NCI-H2107 treated with DMSO at 0.1 percent for 48 hours (cell line): Measurements from ENCODE around the gene NOXO1.

Experiments used
- DNase-seq: peaks from one replicate; lab custom pipeline; 2025; ENCODE audit not compliant: unreplicated experiment; lab: John Stamatoyannopoulos, UW

The NOXO1 gene

GRCh38 chr16:1980030-1980769 is 1.1 kb downstream of the NOXO1 start:
- no peak for DNase-seq

- DNase-seq: no peak
Observed at GRCh38 chr16:1979271-1980029, 1.8 kb downstream of the NOXO1 start.

DNA sequence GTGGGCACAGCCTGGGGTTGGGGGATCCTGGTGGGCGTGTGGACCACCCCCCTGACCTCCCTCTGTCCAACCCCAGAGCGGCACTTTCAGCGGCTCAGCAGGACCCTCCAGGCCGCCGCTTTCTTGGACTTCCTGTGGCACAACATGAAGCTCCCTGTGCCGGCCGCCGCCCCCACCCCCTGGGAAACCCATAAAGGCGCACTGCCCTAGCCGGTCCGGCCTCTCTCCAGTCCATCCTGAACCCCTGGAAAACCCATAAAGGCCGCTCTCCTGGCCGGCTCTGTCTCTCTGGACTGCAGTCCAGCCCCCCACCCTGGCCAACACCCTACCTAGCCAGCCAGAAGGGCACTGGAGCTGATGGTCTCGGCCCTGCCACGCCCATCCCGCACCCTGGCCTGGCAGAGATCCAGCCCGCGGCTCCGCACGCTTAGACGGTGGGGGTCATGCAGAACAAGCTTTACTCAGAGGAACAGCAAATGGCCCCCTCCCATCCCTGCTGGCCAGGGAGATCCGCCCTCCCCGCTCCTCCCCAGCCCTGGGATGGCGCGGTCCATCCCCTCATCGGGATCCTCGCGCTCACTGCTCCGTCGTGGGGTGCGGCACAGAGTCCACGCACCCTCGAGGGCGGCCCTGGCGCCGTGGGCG is 2.7 kb downstream of the NOXO1 start:
- no peak for DNase-seq

GRCh38 chr16:1977875-1978268 is 3.4 kb downstream of the NOXO1 start:
- DNase-seq: no peak

DNA sequence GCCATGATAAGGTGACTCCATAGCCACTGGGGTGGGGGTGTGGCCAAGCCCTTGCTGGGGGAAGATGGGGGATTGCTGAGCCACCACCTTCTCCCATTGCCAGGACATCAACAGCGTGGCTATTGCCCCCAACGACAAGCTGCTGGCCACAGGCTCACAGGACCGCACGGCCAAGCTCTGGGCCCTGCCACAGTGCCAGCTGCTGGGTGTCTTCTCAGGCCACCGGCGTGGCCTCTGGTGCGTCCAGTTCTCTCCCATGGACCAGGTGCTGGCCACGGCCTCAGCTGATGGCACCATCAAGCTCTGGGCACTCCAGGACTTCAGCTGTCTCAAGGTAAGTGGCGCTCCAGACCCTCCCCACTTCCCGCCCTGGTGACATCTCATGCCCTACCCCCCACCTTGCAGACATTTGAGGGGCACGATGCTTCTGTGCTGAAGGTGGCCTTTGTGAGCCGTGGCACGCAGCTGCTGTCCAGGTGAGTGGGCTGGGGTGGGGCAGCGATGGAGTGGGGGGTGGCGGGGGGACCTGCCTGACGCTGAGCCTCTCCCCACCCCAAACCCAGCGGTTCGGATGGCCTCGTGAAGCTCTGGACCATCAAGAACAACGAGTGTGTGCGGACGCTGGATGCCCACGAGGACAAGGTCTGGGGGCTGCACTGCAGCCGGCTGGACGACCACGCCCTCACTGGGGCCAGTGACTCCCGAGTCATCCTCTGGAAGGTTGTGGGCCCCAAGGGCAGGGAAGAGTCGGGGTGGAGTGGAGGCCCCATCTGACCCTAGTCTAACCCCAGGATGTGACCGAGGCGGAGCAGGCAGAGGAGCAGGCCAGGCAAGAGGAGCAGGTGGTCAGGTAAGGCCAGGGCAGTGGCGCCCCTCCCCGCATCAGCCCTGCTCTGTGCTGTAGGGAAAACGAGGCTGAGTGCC is 4.1 kb downstream of the NOXO1 start:
- no peak for DNase-seq

- no peak for DNase-seq
Observed at GRCh38 chr16:1976216-1976520, 5.1 kb downstream of the NOXO1 start.

- no peak for DNase-seq
Observed at GRCh38 chr16:1975432-1976215, 5.6 kb downstream of the NOXO1 start.

DNA sequence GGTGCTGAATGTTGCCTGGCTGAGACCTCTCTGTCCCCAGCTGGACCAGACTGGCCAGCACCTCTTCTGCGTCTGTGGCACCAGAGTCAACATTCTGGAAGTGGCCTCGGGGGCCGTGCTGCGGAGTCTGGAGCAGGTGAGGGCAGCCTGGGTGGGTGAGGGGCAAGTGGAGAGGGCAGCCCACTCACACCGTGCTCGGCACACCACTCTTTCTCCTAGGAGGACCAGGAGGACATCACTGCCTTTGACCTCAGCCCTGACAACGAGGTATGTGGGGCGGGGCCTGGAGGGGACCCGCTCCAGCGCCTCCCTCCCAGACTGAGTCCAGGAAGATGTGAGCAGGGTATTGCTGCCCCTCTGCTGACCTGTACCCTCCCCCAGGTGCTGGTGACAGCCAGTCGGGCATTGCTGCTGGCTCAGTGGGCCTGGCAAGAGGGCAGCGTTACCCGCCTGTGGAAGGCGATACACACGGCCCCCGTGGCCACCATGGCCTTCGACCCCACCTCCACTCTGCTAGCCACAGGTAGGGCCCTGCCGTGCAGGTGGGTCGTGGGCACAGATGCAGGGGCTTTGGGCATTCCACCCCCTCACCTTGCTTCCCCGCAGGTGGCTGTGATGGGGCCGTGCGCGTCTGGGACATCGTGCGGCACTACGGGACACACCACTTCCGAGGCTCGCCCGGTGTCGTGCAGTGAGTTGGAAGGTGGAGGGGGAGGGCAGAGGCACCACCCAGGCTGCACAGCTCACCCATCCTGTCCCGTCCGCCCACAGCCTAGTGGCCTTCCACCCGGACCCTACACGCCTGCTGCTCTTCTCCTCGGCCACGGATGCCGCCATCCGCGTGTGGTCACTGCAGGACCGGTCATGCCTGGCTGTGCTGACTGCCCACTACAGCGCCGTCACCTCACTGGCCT is 6.9 kb downstream of the NOXO1 start:
- no peak for DNase-seq

GRCh38 chr16:1973461-1974156 is 7.7 kb downstream of the NOXO1 start:
- DNase-seq: no peak

GRCh38 chr16:1972490-1972877 is 8.8 kb downstream of the NOXO1 start:
- no peak for DNase-seq

DNA sequence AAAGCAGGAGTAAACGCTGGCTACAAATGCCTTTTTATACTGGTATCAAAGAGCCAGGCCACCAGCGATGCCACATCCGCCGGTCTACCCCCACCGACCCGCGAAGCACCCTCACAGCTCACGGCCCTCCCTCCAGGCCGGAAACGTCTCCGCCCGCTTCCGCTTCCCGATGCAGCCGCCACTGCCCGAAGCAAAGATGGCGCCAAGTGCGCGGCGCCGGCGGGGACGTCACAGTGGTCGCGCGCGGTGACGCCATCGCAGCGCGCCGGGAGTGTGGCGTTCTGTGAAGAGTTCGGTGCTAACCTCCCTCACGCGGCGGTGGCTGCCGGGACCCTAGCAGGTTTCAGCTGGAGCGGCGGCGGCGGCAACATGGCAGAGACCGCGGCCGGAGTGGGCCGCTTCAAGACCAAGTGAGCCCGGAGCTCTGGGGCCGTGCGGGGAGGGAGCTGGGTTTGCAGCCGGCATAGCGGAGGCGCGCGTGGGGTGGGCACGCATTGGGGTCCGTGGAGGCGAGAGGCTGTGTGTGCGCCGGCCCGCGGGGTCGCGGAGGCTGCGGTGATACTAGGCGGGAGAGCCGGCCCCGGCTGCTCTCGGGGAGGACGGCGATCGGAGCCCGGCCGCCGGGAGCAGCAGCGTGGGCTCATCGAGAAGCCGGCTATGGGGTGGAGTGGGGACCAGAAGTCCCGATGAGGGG is 9.3 kb downstream of the NOXO1 start, which contains the start of gene TBL3:
TSS of gene TBL3 (plus strand) at position 258 of the 694 bp plus-strand sequence. CDS start at position 370, 112 bp downstream.
- peak; percentile 81 for DNase-seq

DNA sequence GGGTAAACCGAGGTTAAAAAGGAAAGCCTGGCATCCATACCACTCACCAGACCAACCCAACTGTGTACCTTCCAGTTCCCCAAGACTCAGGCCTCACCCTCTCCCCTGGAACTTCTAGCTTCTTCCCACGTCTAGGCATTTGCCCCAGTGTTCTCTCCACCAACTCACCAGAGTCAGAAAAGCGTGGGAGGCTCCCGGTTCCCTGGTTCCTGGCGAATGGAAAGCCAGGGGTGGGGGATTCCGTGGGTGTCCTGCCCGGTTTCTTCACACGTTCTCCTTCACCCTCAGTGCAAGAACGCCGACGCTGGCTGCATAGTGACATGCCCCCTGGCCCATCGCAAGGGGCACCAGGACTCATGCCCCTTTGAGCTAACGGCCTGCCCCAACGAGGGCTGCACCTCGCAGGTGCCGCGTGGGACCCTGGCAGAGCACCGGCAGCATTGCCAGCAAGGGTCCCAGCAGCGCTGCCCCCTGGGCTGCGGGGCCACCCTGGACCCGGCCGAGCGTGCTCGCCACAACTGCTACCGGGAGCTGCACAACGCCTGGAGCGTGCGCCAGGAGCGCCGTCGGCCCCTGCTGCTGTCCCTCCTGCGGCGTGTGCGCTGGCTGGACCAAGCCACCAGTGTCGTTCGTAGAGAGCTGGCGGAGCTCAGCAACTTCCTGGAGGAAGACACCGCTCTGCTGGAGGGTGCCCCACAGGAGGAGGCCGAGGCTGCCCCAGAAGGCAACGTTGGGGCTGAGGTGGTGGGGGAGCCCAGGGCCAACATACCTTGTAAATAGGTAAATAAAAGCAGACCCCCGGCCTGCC is 12.9 kb downstream of the NOXO1 start:
- no peak for DNase-seq

- DNase-seq: no peak
Observed at GRCh38 chr16:1966460-1966859, 14.8 kb downstream of the NOXO1 start, which contains the start of gene RNF151. RNF151 (plus strand) TSS chr16:1966856; CDS start chr16:1966882, 26 bp downstream.

- DNase-seq: no peak
Observed at GRCh38 chr16:1965396-1966001, 15.8 kb downstream of the NOXO1 start.

- peak; percentile 95 for DNase-seq
Observed at GRCh38 chr16:1964506-1965395, 16.5 kb downstream of the NOXO1 start, which contains the start of gene RPS2. RPS2 (minus strand) TSS chr16:1964826; CDS start chr16:1964625, 201 bp downstream.
